ENCODE data around the gene SLX4.

DNA sequence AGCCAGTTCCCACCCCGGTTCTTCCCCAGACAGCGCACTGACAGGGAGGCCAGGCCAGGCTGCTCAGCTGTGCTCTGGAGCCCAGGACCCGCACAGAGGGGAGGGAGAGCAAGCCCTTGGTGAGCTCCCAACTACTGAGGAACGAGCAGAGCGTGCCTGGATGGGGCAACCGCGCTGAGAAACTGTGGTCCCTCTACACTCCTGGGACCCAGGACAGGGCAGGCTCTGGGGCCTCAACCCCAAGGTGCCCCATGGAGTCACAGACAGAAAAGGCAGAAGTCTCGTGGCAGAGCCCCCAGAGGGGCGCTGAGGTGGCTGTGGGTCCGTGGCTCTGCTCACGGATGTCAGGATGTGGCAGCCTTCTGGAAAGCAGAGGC lies 16.3 kb downstream of the SLX4 start:
- TF ChIP-seq POLR2A (IDR thresholded peaks at IDR 0.05) (no peak), EP300 (IDR thresholded peaks at IDR 0.05) (no peak), POLR2AphosphoS5 (IDR thresholded peaks at IDR 0.05) (no peak)
- TF ChIP-seq, protein P1, sequence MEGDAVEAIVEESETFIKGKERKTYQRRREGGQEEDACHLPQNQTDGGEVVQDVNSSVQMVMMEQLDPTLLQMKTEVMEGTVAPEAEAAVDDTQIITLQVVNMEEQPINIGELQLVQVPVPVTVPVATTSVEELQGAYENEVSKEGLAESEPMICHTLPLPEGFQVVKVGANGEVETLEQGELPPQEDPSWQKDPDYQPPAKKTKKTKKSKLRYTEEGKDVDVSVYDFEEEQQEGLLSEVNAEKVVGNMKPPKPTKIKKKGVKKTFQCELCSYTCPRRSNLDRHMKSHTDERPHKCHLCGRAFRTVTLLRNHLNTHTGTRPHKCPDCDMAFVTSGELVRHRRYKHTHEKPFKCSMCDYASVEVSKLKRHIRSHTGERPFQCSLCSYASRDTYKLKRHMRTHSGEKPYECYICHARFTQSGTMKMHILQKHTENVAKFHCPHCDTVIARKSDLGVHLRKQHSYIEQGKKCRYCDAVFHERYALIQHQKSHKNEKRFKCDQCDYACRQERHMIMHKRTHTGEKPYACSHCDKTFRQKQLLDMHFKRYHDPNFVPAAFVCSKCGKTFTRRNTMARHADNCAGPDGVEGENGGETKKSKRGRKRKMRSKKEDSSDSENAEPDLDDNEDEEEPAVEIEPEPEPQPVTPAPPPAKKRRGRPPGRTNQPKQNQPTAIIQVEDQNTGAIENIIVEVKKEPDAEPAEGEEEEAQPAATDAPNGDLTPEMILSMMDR (IDR thresholded peaks at IDR 0.05), result no peak

All from gastroesophageal sphincter (tissue), 3 donors.